Measurements from ENCODE around the gene COL26A1.
A peak's percentile ranks its signal among the peaks of the same experiment; 100 is the strongest.

The COL26A1 gene

GRCh38 chr7:101536668-101537067 lies 174.0 kb downstream of the COL26A1 start:
- H3K27ac Mint-ChIP-seq: no peak overlapping the region
- H3K9me3 Mint-ChIP-seq: no peaks in the 10 kb centered on the region
- no peaks in the 10 kb centered on the region for H3K27me3 Mint-ChIP-seq
- H3K4me1 Mint-ChIP-seq: no peaks in the 10 kb centered on the region
- H3K4me3 Mint-ChIP-seq: no peak overlapping the region
- H3K36me3 Mint-ChIP-seq: no peaks in the 10 kb centered on the region

GRCh38 chr7:101537205-101537604 lies 174.5 kb downstream of the COL26A1 start:
- no peaks in the 10 kb centered on the region for H3K4me1 Mint-ChIP-seq
- H3K4me3 Mint-ChIP-seq: no peak overlapping the region
- no peak overlapping the region for H3K27ac Mint-ChIP-seq
- H3K36me3 Mint-ChIP-seq: no peaks in the 10 kb centered on the region
- no peaks in the 10 kb centered on the region for H3K9me3 Mint-ChIP-seq
- H3K27me3 Mint-ChIP-seq: no peaks in the 10 kb centered on the region

DNA sequence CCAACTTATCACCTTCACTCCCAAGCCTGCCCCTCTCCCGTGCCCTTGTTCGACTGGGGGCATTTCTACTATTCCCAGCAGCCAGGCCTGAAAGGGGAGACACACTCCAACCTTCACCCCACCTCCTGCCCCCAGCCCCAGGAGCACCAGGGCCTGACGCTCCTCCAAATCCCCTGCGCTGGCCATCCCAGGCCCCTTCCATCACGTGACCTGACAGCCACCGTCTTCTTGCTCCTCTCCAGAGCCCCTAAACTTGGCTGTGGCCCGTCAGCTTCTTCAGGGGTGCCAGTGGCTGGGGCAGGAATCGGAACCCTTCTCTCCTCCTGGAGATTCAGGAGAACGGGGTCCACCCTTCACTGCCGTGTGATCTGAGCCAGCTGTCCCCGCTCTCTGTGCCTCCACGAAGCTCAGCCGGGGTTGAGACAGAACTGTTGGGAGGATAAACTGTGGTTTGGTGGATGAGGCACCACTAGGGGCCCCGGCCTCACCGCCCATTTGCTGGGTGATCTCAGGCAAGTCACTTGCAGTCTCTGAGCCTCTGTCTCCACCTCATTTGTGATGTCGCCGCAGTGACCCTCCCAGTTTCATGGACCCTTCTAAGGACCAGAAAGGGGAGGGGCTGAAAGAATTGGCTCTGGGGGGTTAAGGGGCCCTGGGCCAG lies 175.4 kb downstream of the COL26A1 start:
- Mint-ChIP-seq H3K27ac (peak overlapping the region; percentile 51), H3K4me1 (no peaks in the 10 kb centered on the region), H3K36me3 (no peaks in the 10 kb centered on the region), H3K27me3 (peaks cover 2% of the 10 kb centered on the region), H3K9me3 (no peaks in the 10 kb centered on the region), H3K4me3 (no peak overlapping the region)

- Mint-ChIP-seq H3K36me3 (no peaks in the 10 kb centered on the region), H3K27ac (no peak overlapping the region), H3K27me3 (peaks cover 2% of the 10 kb centered on the region), H3K4me1 (no peaks in the 10 kb centered on the region), H3K9me3 (no peaks in the 10 kb centered on the region), H3K4me3 (no peak overlapping the region)
These were observed 176.2 kb downstream of the COL26A1 start for GRCh38 chr7:101538596-101539459.

DNA sequence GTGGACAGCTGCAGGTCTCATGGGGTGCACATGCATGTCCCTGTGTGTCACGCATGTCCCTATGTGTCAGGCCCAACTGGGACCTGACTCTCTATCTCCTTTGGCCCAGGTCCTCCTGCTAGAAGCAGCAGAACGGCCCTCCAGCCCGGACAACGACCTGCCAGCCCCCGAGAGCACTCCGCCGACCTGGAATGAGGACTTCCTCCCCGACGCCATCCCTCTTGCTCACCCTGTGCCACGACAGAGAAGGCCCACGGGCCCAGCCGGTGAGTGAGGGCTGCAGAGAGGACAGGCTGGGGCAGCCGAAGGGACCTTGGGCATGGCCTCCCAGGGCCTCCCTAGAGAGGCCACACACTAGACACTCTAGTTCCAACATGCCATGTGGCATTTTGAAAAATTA lies 177.1 kb downstream of the COL26A1 start:
- Mint-ChIP-seq H3K4me3 (no peak overlapping the region), H3K4me1 (no peaks in the 10 kb centered on the region), H3K27ac (no peak overlapping the region), H3K36me3 (no peaks in the 10 kb centered on the region), H3K27me3 (peaks cover 2% of the 10 kb centered on the region), H3K9me3 (no peaks in the 10 kb centered on the region)

DNA sequence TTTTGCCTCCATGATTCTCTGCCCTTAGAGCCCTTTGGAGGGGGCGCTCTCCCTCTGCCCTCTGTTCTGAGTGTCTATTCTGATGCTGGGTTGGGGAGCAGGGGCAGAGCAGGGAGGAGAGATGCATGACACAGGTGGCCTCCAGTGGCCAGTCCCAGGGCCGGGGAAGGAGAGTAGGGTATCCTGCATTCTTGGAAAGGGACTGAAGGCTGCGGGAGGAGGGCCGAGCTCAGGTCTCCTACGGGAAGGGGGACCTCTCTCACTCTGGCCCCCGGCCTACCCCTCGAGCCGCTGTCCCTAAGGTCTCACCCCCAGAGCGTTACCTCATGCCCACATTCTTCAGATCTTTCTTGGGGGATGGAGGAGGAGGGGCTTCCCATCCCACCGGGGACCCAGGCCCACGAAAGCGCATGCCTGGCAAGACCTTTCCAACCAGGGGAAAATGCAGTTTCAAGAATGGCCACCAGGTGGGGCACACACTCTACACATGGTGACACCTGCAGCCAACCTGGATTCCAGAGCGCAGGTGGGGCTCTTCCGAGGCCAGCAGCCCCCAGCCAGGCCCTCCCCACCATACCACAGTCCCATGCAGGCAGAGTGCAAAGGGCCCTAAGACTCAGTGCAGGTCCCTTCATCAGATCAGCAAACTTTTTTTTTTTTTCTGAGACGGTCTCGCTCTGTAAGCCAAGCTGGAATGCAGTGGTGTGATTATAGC lies 180.0 kb downstream of the COL26A1 start:
- Mint-ChIP-seq H3K27me3 (peaks cover 2% of the 10 kb centered on the region), H3K27ac (no peak overlapping the region), H3K4me1 (no peaks in the 10 kb centered on the region), H3K36me3 (no peaks in the 10 kb centered on the region), H3K4me3 (no peak overlapping the region), H3K9me3 (no peaks in the 10 kb centered on the region)

- Mint-ChIP-seq H3K4me3 (no peak overlapping the region), H3K27me3 (peaks cover 2% of the 10 kb centered on the region), H3K9me3 (no peaks in the 10 kb centered on the region), H3K4me1 (no peaks in the 10 kb centered on the region), H3K36me3 (no peaks in the 10 kb centered on the region), H3K27ac (no peak overlapping the region)
These were observed 180.6 kb downstream of the COL26A1 start for GRCh38 chr7:101543242-101543766.

- H3K36me3 Mint-ChIP-seq: no peaks in the 10 kb centered on the region
- H3K27ac Mint-ChIP-seq: no peak overlapping the region
These were observed 181.2 kb downstream of the COL26A1 start for GRCh38 chr7:101543846-101544245.

DNA sequence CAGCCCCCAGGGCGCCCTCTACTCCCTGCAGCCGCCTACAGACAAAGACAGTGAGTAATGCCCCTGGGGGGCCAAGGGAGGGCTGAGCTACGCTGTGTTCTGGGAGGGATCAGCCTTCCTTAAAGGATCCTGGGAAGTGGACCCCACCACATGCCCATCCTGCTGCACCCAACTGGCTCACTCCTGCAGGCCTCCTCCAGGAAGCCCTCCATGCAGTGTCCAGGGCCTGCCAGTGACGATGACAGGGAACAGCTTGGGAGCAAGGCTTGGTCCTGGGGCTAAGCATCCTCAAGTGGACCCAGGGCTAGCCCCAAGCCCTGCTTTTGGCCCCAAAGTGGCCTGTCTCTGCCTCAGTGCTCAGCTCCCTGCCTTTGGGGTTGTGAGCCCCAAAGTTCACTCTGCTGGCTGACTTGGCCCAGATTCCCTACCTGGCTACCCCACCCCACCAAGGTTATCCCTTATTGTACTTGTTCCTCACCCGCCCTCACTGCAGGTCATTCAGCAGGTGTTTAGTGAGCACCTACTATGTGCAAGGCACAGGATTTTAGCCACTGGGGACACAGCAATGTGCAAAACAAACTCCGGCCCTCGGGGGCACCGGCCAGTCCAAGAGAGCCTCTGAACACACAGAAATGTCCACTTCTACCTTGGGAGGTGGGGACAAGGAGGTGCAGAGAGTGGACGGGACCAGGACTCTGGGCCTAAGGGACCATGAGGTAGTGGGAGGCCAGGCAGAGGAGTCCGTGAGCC lies 182.9 kb downstream of the COL26A1 start:
- H3K27ac Mint-ChIP-seq: no peak overlapping the region
- no peaks in the 10 kb centered on the region for H3K36me3 Mint-ChIP-seq
- H3K9me3 Mint-ChIP-seq: no peaks in the 10 kb centered on the region
- H3K4me3 Mint-ChIP-seq: no peak overlapping the region
- H3K4me1 Mint-ChIP-seq: no peaks in the 10 kb centered on the region
- peaks cover 2% of the 10 kb centered on the region for H3K27me3 Mint-ChIP-seq

More at GRCh38 chr7:101543846-101544245, 181.2 kb downstream of the COL26A1 start:
- Mint-ChIP-seq H3K9me3 (no peaks in the 10 kb centered on the region), H3K4me3 (no peak overlapping the region), H3K27me3 (peaks cover 2% of the 10 kb centered on the region), H3K4me1 (no peaks in the 10 kb centered on the region)

GRCh38 chr7:101546308-101546936 lies 183.7 kb downstream of the COL26A1 start:
- Mint-ChIP-seq H3K4me3 (no peak overlapping the region), H3K9me3 (no peaks in the 10 kb centered on the region), H3K27ac (no peak overlapping the region), H3K4me1 (no peaks in the 10 kb centered on the region), H3K27me3 (peaks cover 2% of the 10 kb centered on the region), H3K36me3 (no peaks in the 10 kb centered on the region)

DNA sequence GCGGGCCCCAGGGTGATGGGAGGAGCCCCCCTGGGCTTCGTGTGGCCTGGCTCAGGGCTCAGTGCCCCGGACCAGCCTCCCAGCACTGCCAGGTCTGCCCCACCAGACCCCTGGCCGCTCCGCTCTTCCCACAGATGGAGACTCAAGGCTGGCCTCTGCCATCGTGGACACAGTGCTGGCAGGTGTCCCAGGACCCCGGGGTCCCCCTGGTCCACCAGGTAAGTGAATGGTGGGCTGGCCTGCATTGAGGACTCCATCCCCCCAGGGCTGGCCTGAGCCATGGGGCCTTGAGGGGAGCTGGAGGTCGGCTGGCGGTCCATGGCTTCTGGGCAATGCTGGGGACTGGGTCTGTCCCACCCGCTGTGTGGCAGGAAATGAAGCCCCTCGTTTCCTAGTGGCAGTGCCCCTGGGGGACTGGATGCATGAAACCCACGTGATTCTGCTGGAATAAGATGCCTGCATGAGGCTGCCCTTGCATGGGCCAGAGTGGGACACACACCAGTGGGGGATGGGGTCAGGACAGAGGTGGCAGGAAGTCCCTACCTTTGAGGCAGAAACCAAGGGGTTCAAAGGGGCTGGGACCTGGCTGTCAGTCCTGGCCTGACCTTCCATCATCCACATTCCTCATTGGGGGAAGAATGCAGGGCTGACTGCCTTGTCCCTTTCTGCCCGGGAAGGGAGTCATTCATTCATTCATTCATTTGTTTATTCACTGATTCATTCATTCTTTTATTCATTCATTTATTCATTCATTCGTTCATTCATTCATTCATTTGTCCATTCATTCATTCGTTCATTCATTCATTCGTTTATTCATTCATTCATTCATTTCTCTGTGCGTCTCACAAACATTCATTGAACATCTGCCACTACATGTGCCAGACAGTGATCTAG lies 184.6 kb downstream of the COL26A1 start:
- Mint-ChIP-seq H3K9me3 (no peaks in the 10 kb centered on the region), H3K27me3 (peaks cover 2% of the 10 kb centered on the region), H3K4me3 (no peak overlapping the region), H3K4me1 (no peaks in the 10 kb centered on the region), H3K36me3 (no peaks in the 10 kb centered on the region), H3K27ac (no peak overlapping the region)

- no peaks in the 10 kb centered on the region for H3K27me3 Mint-ChIP-seq
- H3K36me3 Mint-ChIP-seq: no peaks in the 10 kb centered on the region
- no peaks in the 10 kb centered on the region for H3K9me3 Mint-ChIP-seq
- H3K4me3 Mint-ChIP-seq: no peak overlapping the region
- H3K4me1 Mint-ChIP-seq: no peaks in the 10 kb centered on the region
- H3K27ac Mint-ChIP-seq: no peak overlapping the region
These were observed 185.4 kb downstream of the COL26A1 start for GRCh38 chr7:101547916-101548661.

GRCh38 chr7:101549734-101550133 lies 187.1 kb downstream of the COL26A1 start:
- no peaks in the 10 kb centered on the region for H3K4me1 Mint-ChIP-seq
- H3K27ac Mint-ChIP-seq: no peak overlapping the region

More at GRCh38 chr7:101549734-101550133, 187.1 kb downstream of the COL26A1 start:
- Mint-ChIP-seq H3K4me3 (no peak overlapping the region), H3K36me3 (no peaks in the 10 kb centered on the region), H3K27me3 (no peaks in the 10 kb centered on the region), H3K9me3 (no peaks in the 10 kb centered on the region)
